Measurements from ENCODE around the gene HHAT.

HHAT gene

GRCh38 chr1:210360852-210361477 lies 32.3 kb downstream of the HHAT start:
- peak; percentile 54 for DNase-seq

GRCh38 chr1:210361665-210362064 lies 33.0 kb downstream of the HHAT start:
- no peak for DNase-seq

- DNase-seq = peak; percentile 31
Observed at GRCh38 chr1:210362526-210362925, 33.8 kb downstream of the HHAT start.

- no peak for DNase-seq
Observed at GRCh38 chr1:210363119-210363518, 34.4 kb downstream of the HHAT start.

GRCh38 chr1:210364479-210364878 lies 35.8 kb downstream of the HHAT start:
- no peak for DNase-seq

GRCh38 chr1:210366767-210367166 lies 38.1 kb downstream of the HHAT start:
- no peak for DNase-seq

- no peak for DNase-seq
Observed at GRCh38 chr1:210367566-210367965, 38.9 kb downstream of the HHAT start.

- no peak for DNase-seq
Observed at GRCh38 chr1:210369425-210369824, 40.7 kb downstream of the HHAT start.

- no peak for DNase-seq
Observed at GRCh38 chr1:210371916-210372315, 43.2 kb downstream of the HHAT start.

- no peak for DNase-seq
Observed at GRCh38 chr1:210372491-210372890, 43.8 kb downstream of the HHAT start.

- no peak for DNase-seq
Observed at GRCh38 chr1:210372931-210373627, 44.4 kb downstream of the HHAT start.

- DNase-seq = no peak
Observed at GRCh38 chr1:210373628-210373877, 44.9 kb downstream of the HHAT start.

- peak; percentile 99 for DNase-seq
Observed at GRCh38 chr1:210373878-210374599, 45.3 kb downstream of the HHAT start.

GRCh38 chr1:210374600-210374953 lies 45.9 kb downstream of the HHAT start:
- no peak for DNase-seq

- peak; percentile 74 for DNase-seq
Observed at GRCh38 chr1:210376836-210377372, 48.2 kb downstream of the HHAT start.

- peak; percentile 69 for DNase-seq
Observed at GRCh38 chr1:210377731-210378333, 49.1 kb downstream of the HHAT start.

GRCh38 chr1:210378736-210379135 lies 50.0 kb downstream of the HHAT start:
- no peak for DNase-seq

GRCh38 chr1:210381934-210382333 lies 53.2 kb downstream of the HHAT start:
- no peak for DNase-seq

- DNase-seq = peak; percentile 11
Observed at GRCh38 chr1:210384625-210385024, 55.9 kb downstream of the HHAT start.

GRCh38 chr1:210385228-210385627 lies 56.5 kb downstream of the HHAT start:
- DNase-seq = no peak

- DNase-seq = peak; percentile 14
Observed at GRCh38 chr1:210394281-210394821, 65.6 kb downstream of the HHAT start.

GRCh38 chr1:210396541-210396940 lies 67.8 kb downstream of the HHAT start:
- DNase-seq = no peak

GRCh38 chr1:210397252-210397651 lies 68.5 kb downstream of the HHAT start:
- no peak for DNase-seq

Measured in fibroblast of skin of right quadriceps (primary cell).